HL-60/S4 treated with phorbol 12-myristate 13-acetate at 8.2 ng/mL for 4 days and 3 days (cell line): Measurements from ENCODE around the gene ZFAND4.
"Not testable (repeated sequence)": the region's sequence is repeated elsewhere in the genome, so short reads cannot be mapped to it uniquely, and the experiment has no call there.

Source experiments
- in situ Hi-C: fragments of 300-500 bp; cut with MboI; formaldehyde crosslinking; loops from 2 replicates; pipeline ENCODE4 v1.15.0; 2022; ENCODE audit warnings: low sequenced_read_pairs

The ZFAND4 gene

DNA sequence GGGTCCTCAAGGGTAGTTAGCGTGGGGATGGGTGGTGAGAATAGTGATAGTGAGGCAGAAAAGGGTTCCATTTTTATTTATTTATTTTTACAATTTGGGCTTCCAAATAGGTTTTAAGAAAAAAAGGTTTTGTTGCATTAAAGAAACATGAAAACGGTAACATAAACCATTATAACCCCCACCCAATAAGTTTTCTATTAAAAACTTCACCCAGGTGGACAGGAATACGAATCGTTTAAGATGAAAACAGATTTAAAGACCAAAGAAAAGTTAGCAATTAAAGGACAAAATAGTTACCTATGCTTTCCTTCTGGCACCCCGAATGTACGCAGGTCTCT is 78.7 kb downstream of the ZFAND4 start:
- in situ Hi-C loops = no loop called here

GRCh38 chr10:45592926-45593325 is 79.6 kb downstream of the ZFAND4 start:
- in situ Hi-C loops = no loop called here

DNA sequence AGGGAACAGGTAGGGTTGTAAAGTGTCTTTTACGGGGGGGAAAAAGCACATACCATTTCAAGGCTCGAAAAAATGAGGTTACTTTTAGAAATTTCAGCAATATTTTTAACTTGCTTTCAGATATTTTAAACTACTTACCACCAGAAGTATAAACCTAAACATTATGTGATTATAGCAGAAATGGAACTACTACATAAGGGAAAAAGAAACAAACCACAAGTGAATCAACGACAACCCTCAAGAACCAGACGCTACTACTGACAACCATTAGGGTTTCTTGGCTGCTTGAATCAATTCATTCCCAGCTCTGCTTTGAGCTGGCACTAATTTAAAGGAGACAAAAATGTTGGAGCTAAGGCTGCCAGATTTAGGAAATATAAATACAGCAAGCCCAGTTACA is 80.1 kb downstream of the ZFAND4 start:
- in situ Hi-C loops = no loop called here

DNA sequence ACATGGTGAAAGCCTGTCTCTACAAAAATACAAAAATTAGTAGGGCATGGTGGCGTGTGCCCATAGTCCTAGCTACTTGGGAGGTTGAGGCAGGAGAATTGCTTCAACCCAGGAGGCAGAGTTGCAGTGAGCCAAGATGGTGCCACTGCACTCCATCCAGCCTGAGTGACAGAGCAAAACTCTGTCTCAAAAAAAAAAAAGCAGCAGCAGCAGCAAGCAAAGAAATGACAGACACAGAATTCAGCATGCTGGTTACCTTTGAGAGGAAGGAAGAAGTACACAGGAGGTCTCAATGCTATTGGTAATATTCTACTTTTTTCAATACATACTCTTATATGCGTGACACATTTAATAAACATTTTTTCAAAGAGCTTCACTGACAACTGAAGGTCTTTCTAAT is 81.3 kb downstream of the ZFAND4 start:
- in situ Hi-C loops = no loop called here

- in situ Hi-C loops = no loop called here
Measured at GRCh38 chr10:45589868-45590267, 82.7 kb downstream of the ZFAND4 start.

DNA sequence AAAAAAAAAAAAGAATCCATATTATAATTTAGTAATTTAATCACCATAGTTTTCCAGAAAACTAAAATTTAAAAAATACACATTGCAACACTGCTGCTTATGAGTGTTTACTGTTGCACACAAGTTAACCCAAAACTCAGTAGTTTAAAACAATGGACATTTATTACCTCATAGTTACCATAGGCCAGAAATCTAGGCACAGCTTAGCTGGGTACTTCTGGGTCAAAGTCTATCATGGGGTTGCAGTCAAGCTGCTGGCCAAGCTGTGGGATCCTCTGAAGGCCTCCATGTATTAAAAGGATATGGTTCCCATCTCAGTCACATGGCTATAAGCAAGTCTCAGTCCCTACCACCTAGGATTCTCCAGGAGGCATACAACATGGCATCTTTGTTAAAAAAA is 83.6 kb downstream of the ZFAND4 start:
- in situ Hi-C loops = no loop called here

DNA sequence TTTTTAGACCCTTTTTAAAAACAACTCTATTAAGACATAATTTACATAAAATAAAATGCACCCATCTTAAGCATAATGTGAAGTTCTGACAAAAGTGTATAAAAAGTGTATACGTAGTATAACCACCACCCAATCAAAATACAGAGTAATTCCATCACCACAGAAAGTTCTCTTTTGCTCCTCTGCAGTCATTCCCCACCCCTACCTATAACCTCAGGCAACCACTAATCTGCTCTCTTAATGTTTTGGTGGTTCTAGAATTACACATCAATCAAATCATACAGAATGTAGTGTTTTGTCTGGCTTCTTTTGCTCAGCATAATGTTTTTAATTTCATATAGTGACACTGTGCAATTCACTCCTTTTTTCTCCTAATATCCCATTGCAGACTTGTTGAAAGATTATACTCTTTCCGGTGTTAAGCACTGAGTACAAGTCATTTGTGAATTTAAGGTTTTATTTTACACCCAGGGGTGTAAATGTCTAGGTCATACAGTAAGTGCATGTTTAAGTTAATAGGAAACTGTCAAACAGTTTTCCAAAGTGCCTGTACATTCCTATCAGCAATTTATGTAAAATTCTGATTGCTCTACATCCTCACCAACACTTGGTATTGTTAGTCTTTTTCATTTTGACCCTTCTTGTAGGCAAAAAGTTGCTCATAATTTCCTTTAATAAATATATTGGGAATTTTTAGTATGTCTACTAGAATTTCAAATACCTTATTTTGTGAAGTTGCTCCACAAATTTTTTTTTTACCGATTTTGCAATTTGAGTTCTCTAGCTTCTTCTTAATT is 86.3 kb downstream of the ZFAND4 start:
- in situ Hi-C loops = no loop called here

DNA sequence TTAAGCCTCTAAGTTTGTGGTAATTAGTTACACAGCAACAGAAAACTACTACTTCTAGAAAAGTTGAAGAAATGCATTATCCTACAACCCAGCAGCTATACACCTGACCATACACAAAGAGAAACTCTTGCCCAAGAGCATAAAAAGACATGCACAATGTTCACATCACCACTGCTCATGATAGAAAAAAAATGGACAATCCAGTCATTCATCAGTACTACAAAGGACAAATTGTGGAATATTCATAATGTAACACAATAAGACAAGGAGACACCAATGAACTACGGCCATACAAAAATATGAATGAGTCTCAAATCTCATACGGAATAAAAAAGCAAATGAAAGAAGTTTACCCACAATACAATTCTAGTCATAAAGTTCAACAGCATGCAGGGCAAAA is 87.4 kb downstream of the ZFAND4 start:
- in situ Hi-C loops = no loop called here

GRCh38 chr10:45582386-45582781 is 90.2 kb downstream of the ZFAND4 start:
- in situ Hi-C loops = no loop called here

DNA sequence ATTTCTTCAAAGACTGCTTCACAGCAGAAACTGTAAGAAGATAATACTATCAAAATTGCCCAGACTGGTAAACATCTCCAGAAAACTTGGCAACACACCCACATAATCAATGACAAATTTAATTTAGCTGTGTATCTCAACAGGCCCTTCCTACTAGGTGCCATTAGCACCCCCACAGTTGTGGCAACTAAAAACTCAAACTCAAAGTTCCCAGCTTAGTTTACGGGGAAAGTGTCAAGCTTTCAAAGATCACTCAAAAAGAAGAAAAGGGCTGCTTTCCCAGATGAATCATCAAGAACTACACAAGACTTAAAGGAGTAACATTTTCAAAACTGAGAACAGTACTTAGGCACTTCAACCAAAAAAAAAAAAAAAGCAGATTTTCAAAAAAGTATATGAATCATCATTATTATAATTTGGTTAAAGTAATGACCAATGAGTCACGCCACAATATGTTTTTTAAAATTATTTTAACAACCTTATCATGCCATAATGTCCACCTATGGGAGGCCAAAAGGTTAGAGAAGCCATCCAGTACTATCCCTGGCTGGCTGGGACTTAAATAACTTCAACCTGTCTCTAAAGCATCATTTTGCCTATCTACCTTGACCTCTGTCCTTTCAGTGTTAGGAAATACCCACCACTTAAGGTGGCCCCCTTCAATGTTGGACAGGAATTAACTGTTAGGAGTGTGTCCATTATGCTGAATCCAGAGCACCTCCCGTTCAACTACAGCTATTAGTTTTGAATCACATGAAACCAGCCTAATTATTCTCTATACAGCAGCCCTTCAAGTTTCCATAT is 90.8 kb downstream of the ZFAND4 start:
- in situ Hi-C loops = no loop called here

DNA sequence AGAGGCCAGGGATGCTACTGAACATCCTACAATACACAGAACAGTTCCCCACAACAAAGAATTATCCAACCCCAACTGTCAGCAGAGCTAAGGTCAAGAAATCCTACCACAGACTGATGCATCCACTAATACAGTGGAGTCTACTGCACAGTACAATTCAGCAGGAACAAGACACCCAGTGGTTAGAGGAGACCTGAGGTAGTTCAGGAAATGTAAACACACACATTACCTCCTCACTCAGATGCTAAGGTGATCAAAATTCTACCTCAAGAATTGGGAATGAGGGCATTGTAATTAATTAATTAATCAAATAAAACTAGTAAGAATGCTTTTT is 91.4 kb downstream of the ZFAND4 start:
- in situ Hi-C loops = no loop called here

GRCh38 chr10:45580371-45581215 is 92.0 kb downstream of the ZFAND4 start:
- in situ Hi-C loops = no loop called here

DNA sequence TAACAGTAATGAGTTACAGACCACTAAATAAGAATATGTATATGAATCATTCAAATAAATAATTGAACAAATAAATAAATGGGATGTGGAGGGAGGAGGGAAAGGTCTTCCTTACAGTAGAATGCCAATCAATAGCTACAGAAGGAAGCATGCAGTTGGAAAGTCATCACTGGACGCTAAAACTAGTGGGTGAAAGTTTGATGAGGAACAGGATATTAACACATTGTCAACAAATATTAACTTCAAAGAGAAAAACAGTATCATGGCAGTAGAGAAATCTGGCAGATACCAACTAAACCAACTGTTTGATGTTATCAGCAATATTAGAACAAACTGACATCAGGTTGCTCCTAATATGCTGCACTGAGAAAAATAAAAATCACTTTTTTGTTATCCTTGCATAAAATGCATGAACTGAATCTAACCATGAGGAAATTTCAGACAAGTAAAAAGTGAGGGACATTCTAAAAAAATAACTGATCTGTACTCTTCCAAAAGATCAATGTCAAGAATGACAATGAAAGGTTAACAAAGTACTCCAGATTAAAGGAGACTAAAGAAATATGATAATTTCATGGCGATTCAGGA is 94.1 kb downstream of the ZFAND4 start:
- in situ Hi-C loops = no loop called here

- in situ Hi-C loops = no loop called here
Measured at GRCh38 chr10:45575966-45576597, 96.5 kb downstream of the ZFAND4 start.

GRCh38 chr10:45575032-45575761 is 97.4 kb downstream of the ZFAND4 start:
- in situ Hi-C loops = not testable (repeated sequence)

DNA sequence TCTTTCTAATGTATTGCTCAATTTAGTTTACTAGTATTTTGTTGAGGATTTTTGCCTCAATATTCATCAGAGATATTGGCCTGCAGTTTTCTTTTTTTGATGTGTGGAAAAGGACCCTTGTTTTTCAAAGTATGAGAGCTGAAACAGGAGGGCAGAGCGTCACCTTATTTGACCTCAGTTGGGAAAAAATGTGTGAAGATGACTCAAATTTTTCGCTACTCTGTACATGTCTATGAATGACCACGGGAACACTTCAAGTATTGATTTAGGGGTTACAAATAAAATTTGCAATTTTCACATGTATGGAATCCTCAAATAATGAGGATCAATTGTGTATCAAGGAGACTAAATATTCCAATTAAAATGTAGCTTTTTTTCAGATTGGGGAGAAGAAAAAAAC is 103.1 kb downstream of the ZFAND4 start:
- in situ Hi-C loops = no loop called here

GRCh38 chr10:45566415-45566814 is 106.2 kb downstream of the ZFAND4 start:
- in situ Hi-C loops = no loop called here
